Heart left ventricle (tissue), 13 donors: Measurements from ENCODE around the gene MAPK8IP3.
A peak's percentile ranks its signal among the peaks of the same experiment; 100 is the strongest.

Source experiments
- CTCF ChIP-seq, 12 donors: fragments of 200-600 bp; sonication (generic) in 4 of 12; IDR thresholded peaks; one replicate each; pipeline versions ENCODE4 v1.5.0 to v1.8.0; 2018 to 2022; ENCODE audit warnings: antibody characterized with exemption in 12 of 12, mild to moderate bottlenecking in 5 of 12
- POLR2A ChIP-seq, 2 donors: fragments of 450-650 bp; IDR thresholded peaks; one replicate each; pipeline ENCODE4 v1.6.1; 2017; ENCODE audit warnings: antibody characterized with exemption in 2 of 2, mild to moderate bottlenecking in 2 of 2, moderate library complexity in 2 of 2
- donor health status: ischemic (EF 13 %, LVEDD 7.1; RV severe dilation, severe dysfunction).
- donor health status: DM: no; HTN: yes; CAD: no.
- donor health status: DM: no; HTN: no; CAD: no.
- donor health status: ischemic (EF 25% LVEDD 6.9; RV normal size, moderate dysfunction).
- donor health status: ischemic (EF 25% LVEDD 5.7; RV mildly dilated, moderate dysfunction).
- donor health status: ischemic (EF 35%, LVEDD 5.7; RV mildly dilated, moderate dysfunction).
- donor health status: nonischemic (EF 11% LVEDD 7.7; RV severe dilation, severe dysfunction).
- donor health status: DM: yes; HTN: yes; CAD: no.
- donor health status: PGD.
- donor health status: ischemic (EF 29% LVEDD 5.4; RV normal size, mild dysfunction).
- donor health status: nonischemic (EF 23%, LVEDD 6.1; RV moderate dilation, normal function).

GRCh38 chr16:1723450-1724147 lies 17.6 kb downstream of the MAPK8IP3 start:
- TF ChIP-seq CTCF (IDR thresholded peaks at IDR 0.05) (peak; percentile 57 to 83 (median 78)), POLR2A (IDR thresholded peaks at IDR 0.05) (no peak)
